ENCODE measurements around the gene POLR3A.

DNA sequence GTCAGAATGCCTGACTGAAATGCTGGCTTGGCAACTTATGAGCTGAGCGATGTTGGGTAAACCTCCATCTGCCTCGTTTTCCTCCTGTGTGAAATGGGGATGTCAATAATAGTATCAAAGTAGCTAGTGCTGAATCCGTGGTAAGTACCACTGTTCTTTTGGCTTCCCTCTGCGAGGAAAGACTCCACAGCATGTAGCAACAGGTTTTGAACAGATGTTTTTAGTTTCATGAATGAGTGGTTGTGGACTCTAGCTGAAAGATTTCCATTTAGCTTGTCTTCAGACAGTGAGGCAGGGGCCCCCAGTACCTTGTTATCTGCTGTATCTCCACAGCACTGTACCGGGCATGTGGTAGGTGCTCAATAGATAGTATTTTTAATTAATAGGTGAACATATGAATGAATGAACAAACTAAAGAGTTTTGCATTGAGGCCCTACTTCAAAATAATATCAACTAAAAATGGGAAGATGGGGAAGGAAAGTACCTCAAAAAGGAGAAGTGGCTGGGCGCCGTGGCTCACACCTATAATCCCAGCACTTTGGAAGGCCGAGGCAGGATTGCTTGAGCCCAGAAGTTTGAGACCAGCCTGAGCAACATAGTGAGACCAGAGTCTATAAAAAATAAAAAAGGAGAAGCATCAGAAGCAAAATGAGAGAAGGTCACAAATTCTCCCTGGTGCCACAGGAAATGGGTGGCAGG lies 97.1 kb downstream of the POLR3A start:
- TF ChIP-seq, protein P1, sequence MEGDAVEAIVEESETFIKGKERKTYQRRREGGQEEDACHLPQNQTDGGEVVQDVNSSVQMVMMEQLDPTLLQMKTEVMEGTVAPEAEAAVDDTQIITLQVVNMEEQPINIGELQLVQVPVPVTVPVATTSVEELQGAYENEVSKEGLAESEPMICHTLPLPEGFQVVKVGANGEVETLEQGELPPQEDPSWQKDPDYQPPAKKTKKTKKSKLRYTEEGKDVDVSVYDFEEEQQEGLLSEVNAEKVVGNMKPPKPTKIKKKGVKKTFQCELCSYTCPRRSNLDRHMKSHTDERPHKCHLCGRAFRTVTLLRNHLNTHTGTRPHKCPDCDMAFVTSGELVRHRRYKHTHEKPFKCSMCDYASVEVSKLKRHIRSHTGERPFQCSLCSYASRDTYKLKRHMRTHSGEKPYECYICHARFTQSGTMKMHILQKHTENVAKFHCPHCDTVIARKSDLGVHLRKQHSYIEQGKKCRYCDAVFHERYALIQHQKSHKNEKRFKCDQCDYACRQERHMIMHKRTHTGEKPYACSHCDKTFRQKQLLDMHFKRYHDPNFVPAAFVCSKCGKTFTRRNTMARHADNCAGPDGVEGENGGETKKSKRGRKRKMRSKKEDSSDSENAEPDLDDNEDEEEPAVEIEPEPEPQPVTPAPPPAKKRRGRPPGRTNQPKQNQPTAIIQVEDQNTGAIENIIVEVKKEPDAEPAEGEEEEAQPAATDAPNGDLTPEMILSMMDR (IDR thresholded peaks at IDR 0.05), result no peak
- TF ChIP-seq POLR2A (IDR thresholded peaks at IDR 0.05), result no peak

All from esophagus squamous epithelium (tissue), 4 donors.